GM19238 (cell line): ENCODE measurements around the gene ANKS6.

Source experiments
- DNase-seq: peaks from one replicate; pipeline ENCODE4 v3.0.0; 2011; ENCODE audit warnings: low spot score; ENCODE audit not compliant: insufficient read length

ANKS6 gene

GRCh38 chr9:98738741-98739140 lies 57.6 kb downstream of the ANKS6 start:
- no peak for DNase-seq

GRCh38 chr9:98736226-98736625 lies 60.1 kb downstream of the ANKS6 start:
- no peak for DNase-seq

GRCh38 chr9:98732801-98733200 lies 63.6 kb downstream of the ANKS6 start:
- DNase-seq, result no peak

- no peak for DNase-seq
Measured at GRCh38 chr9:98732091-98732490, 64.3 kb downstream of the ANKS6 start.

- no peak for DNase-seq
Measured at GRCh38 chr9:98730871-98731270, 65.5 kb downstream of the ANKS6 start.

- DNase-seq, result no peak
Measured at GRCh38 chr9:98728500-98728899, 67.9 kb downstream of the ANKS6 start.

- DNase-seq, result no peak
Measured at GRCh38 chr9:98727428-98727827, 68.9 kb downstream of the ANKS6 start.

- no peak for DNase-seq
Measured at GRCh38 chr9:98726735-98727134, 69.6 kb downstream of the ANKS6 start.

GRCh38 chr9:98724810-98725530 lies 71.4 kb downstream of the ANKS6 start:
- DNase-seq, result no peak

GRCh38 chr9:98721643-98722042 lies 74.7 kb downstream of the ANKS6 start:
- DNase-seq, result no peak

GRCh38 chr9:98720402-98720801 lies 76.0 kb downstream of the ANKS6 start:
- no peak for DNase-seq

- no peak for DNase-seq
Measured at GRCh38 chr9:98719055-98719454, 77.3 kb downstream of the ANKS6 start.

GRCh38 chr9:98714833-98715232 lies 81.5 kb downstream of the ANKS6 start:
- no peak for DNase-seq

GRCh38 chr9:98712987-98713386 lies 83.4 kb downstream of the ANKS6 start:
- no peak for DNase-seq

GRCh38 chr9:98709968-98710965 lies 86.1 kb downstream of the ANKS6 start:
- no peak for DNase-seq

- no peak for DNase-seq
Measured at GRCh38 chr9:98708933-98709911, 87.1 kb downstream of the ANKS6 start, which contains the start of gene GABBR2. Gene GABBR2, minus strand, starts transcription at chr9:98708935. Its CDS starts 198 bp downstream, at chr9:98708737.

- no peak for DNase-seq
Measured at GRCh38 chr9:98708103-98708932, 88.0 kb downstream of the ANKS6 start.

- DNase-seq, result peak; percentile 36
Measured at GRCh38 chr9:98707166-98708102, 88.9 kb downstream of the ANKS6 start.

- DNase-seq, result no peak
Measured at GRCh38 chr9:98706651-98707165, 89.6 kb downstream of the ANKS6 start.
